ENCODE measurements around the gene USP12.

Gene USP12

DNA sequence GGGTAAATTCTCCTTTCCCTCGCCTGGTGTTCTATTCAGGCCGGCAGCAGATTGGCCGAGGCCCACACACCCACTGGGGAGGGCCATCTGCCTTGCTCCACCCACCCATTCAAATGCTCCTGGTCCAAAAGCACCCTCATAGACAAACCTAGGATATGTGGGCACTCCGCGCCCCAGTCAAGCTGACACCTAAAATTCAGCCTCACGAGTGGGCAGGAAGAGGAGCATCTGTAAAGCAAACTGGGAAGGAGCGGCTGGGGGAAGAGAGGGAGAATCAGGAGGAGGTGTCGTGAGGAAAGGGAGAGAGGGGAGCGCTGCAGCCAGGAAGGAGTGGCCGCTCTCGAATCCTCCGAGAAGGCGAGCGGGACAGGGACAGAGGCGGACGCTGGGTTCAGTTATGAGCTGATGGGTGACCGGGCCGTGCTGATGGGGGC lies 136.9 kb downstream of the USP12 start:
- Histone ChIP-seq H3K4me2 (ENCODE audit: low read depth, low read length, poor library complexity, severe bottlenecking) (no peak overlapping the region), H3K4me3 (ENCODE audit: low read length, poor library complexity, severe bottlenecking) (no peak overlapping the region)

DNA sequence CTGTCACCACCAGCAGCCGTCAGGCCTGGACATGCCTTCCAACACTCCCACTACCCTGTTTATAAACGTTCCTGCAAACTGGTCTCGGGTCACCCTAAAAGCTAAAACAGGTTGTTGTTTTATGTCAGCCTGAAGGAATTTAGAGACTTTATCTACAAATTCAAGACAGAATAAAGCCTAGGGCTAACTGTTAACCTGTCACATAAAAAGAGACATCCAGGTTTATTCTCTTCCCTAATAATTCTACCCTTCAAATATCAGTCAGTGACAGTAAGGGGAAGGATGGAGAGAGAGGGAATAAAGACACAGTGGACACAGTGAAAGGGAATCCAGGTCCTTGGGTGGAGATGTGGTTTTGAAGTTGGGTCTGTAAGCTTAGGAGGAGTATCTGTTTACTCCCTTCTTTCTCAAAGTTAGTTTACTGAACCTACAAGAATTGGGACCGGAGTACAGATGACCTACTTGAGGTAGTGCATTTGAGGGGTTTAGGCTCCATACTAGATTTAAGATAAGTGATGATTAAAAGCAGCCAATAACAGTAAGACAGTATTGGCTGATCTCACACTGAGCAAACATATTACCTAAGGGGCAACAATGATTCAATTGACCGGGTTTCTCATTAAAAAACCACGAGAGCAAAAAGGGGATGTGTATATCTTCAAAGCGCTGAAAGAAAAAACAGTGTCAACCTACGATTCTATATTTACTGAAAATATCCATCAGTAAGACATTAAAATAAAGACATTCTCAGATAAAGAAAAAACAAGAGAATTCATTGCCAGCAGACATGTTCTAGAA lies 142.7 kb downstream of the USP12 start:
- Histone ChIP-seq H4K20me1 (ENCODE audit: insufficient read depth, low read length, poor library complexity, severe bottlenecking) (no peaks in the 10 kb centered on the region), H3K79me2 (ENCODE audit: insufficient read depth, low read length) (no peaks in the 10 kb centered on the region), H3K27me3 (ENCODE audit: insufficient read depth, low read length, poor library complexity, severe bottlenecking) (no peaks in the 10 kb centered on the region), H3K36me3 (ENCODE audit: insufficient read depth, low read length) (no peaks in the 10 kb centered on the region), H3K9ac (ENCODE audit: low read depth, low read length, poor library complexity, severe bottlenecking) (no peak overlapping the region), H3F3A (ENCODE audit: low read depth) (no peaks in the 10 kb centered on the region), H3K4me3 (ENCODE audit: low read length, poor library complexity, severe bottlenecking) (no peak overlapping the region), H3K9me3 (ENCODE audit: insufficient read depth, low read depth, low read length) (no peaks in the 10 kb centered on the region), H3K4me2 (ENCODE audit: low read depth, low read length, poor library complexity, severe bottlenecking) (no peak overlapping the region), H3K4me1 (ENCODE audit: insufficient read depth, low read length, poor library complexity, severe bottlenecking) (peaks cover 12% of the 10 kb centered on the region), H3K9me2 (replicated peaks; ENCODE audit: low read depth, low read length) (no peaks in the 10 kb centered on the region), H2AFZ (ENCODE audit: low read length) (no peak overlapping the region)
- TF ChIP-seq, protein P1, sequence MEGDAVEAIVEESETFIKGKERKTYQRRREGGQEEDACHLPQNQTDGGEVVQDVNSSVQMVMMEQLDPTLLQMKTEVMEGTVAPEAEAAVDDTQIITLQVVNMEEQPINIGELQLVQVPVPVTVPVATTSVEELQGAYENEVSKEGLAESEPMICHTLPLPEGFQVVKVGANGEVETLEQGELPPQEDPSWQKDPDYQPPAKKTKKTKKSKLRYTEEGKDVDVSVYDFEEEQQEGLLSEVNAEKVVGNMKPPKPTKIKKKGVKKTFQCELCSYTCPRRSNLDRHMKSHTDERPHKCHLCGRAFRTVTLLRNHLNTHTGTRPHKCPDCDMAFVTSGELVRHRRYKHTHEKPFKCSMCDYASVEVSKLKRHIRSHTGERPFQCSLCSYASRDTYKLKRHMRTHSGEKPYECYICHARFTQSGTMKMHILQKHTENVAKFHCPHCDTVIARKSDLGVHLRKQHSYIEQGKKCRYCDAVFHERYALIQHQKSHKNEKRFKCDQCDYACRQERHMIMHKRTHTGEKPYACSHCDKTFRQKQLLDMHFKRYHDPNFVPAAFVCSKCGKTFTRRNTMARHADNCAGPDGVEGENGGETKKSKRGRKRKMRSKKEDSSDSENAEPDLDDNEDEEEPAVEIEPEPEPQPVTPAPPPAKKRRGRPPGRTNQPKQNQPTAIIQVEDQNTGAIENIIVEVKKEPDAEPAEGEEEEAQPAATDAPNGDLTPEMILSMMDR (conservative IDR thresholded peaks at IDR 0.05; ENCODE audit: low read length), result no peak
- TF ChIP-seq EZH2phosphoT487 (IDR thresholded peaks at IDR 0.05; ENCODE audit: borderline replicate concordance), result no peak

More for the DNA sequence above, 136.9 kb downstream of the USP12 start:
- Histone ChIP-seq H4K20me1 (ENCODE audit: insufficient read depth, low read length, poor library complexity, severe bottlenecking) (no peaks in the 10 kb centered on the region), H3K79me2 (ENCODE audit: insufficient read depth, low read length) (no peaks in the 10 kb centered on the region), H3K4me1 (ENCODE audit: insufficient read depth, low read length, poor library complexity, severe bottlenecking) (no peaks in the 10 kb centered on the region), H3K36me3 (ENCODE audit: insufficient read depth, low read length) (no peaks in the 10 kb centered on the region), H2AFZ (ENCODE audit: low read length) (no peak overlapping the region), H3K9me3 (ENCODE audit: insufficient read depth, low read depth, low read length) (no peaks in the 10 kb centered on the region), H3K9ac (ENCODE audit: low read depth, low read length, poor library complexity, severe bottlenecking) (no peak overlapping the region), H3F3A (ENCODE audit: low read depth) (no peaks in the 10 kb centered on the region), H3K27me3 (ENCODE audit: insufficient read depth, low read length, poor library complexity, severe bottlenecking) (no peaks in the 10 kb centered on the region), H3K9me2 (replicated peaks; ENCODE audit: low read depth, low read length) (no peaks in the 10 kb centered on the region)
- TF ChIP-seq, protein P1 (conservative IDR thresholded peaks at IDR 0.05; ENCODE audit: low read length), result no peak
- no peak for TF ChIP-seq EZH2phosphoT487 (IDR thresholded peaks at IDR 0.05; ENCODE audit: borderline replicate concordance)

DNA sequence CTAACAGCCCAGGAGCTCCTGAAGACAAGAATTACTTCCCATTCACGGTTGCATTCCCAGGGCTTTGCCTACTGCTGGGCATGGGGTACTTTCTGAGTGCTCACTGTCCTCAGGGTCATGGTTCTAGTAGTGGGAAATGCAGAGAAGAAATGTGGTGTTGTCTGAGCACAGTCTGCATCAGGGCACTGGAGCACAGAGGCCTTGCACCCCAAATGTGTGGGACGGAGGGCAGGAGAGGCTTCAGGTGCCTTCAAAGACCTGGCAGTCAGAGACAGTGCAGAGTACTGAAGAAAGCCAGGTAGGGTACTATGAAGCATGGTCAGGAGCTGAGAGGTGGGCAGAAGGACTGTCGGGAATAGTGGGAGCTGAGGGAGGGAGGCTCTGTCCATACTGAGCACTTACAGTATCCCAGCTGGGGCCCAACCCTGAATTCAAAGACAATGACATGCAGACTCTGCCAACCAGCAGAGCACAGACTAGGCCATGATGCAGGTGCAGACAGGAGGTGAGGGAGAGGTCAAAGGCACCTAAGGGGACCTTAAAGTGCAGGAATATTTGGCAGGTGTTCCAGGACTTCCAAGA lies 144.4 kb downstream of the USP12 start:
- Histone ChIP-seq H4K20me1 (ENCODE audit: insufficient read depth, low read length, poor library complexity, severe bottlenecking) (no peaks in the 10 kb centered on the region), H2AFZ (ENCODE audit: low read length) (peak overlapping the region; percentile 39), H3K9me3 (ENCODE audit: insufficient read depth, low read depth, low read length) (no peaks in the 10 kb centered on the region), H3K9me2 (replicated peaks; ENCODE audit: low read depth, low read length) (no peaks in the 10 kb centered on the region), H3F3A (ENCODE audit: low read depth) (no peaks in the 10 kb centered on the region), H3K36me3 (ENCODE audit: insufficient read depth, low read length) (no peaks in the 10 kb centered on the region), H3K27me3 (ENCODE audit: insufficient read depth, low read length, poor library complexity, severe bottlenecking) (no peaks in the 10 kb centered on the region), H3K79me2 (ENCODE audit: insufficient read depth, low read length) (no peaks in the 10 kb centered on the region), H3K9ac (ENCODE audit: low read depth, low read length, poor library complexity, severe bottlenecking) (no peak overlapping the region), H3K4me3 (ENCODE audit: low read length, poor library complexity, severe bottlenecking) (no peak overlapping the region), H3K4me1 (ENCODE audit: insufficient read depth, low read length, poor library complexity, severe bottlenecking) (peaks cover 12% of the 10 kb centered on the region), H3K4me2 (ENCODE audit: low read depth, low read length, poor library complexity, severe bottlenecking) (peak overlapping the region; percentile 32)
- TF ChIP-seq, protein P1 (conservative IDR thresholded peaks at IDR 0.05; ENCODE audit: low read length), result no peak

Measured in Loucy (cell line).